Kidney glomerular epithelial cell (primary cell): ENCODE data around the gene TTC39B.

Source experiments
- DNase-seq: peaks from one replicate; lab custom pipeline; 2025; lab: John Stamatoyannopoulos, UW

Gene TTC39B

GRCh38 chr9:15225564-15226126 is 81.4 kb downstream of the TTC39B start:
- DNase-seq: no peak

GRCh38 chr9:15222313-15222712 is 84.7 kb downstream of the TTC39B start:
- DNase-seq: no peak

- no peak for DNase-seq
Measured at GRCh38 chr9:15221746-15222145, 85.3 kb downstream of the TTC39B start.

DNA sequence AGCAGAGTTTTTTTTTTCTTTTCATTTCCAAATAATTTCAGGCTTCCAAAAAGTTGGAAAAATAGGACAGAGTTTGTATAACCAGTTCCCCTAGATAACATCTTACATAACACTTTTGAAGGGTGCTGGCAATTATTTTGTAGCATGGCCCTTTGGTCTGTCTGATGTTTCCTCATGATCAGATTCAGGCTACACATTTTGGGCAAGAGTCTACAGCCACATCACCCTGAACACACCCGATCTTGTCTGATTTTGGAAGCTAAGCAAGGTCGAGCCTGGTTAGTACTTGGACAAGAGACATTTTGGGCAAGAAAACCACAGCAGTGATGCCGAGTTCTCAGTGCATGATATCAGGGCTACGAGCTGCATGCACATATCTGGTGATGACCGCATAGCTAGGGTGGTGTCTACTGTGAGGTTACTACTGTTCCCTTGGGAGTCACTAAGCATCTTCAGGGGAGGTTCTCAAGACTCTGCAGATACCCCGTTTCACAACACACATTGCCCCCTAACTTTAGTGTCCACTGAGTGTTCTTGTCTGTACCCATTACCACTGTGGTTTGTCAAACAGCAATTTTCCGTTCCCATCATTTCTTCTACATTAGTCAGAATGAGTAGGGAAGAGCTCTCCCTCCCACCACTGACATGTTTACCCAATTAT is 86.2 kb downstream of the TTC39B start:
- no peak for DNase-seq

- peak; percentile 18 for DNase-seq
Measured at GRCh38 chr9:15219546-15219945, 87.5 kb downstream of the TTC39B start.

GRCh38 chr9:15218994-15219393 is 88.0 kb downstream of the TTC39B start:
- peak; percentile 12 for DNase-seq

DNA sequence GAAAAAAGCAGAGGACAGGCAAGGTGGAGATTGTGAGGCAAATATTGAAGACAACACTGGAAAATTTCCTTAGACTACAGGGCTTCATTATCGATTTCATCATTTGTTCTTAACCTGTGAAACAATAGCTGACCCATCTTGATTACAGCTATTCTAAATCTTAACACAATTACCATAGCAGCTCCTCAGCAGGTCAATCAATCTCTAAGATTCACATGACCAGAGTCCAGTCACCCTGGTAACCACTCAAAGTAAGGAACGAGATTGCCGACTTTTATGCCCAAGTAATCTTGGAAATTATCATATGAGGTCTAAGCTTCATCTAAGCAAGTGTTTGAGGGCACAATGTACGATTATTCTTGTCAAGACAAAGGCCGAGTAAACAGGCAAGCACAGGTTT is 93.8 kb downstream of the TTC39B start:
- DNase-seq: no peak

DNA sequence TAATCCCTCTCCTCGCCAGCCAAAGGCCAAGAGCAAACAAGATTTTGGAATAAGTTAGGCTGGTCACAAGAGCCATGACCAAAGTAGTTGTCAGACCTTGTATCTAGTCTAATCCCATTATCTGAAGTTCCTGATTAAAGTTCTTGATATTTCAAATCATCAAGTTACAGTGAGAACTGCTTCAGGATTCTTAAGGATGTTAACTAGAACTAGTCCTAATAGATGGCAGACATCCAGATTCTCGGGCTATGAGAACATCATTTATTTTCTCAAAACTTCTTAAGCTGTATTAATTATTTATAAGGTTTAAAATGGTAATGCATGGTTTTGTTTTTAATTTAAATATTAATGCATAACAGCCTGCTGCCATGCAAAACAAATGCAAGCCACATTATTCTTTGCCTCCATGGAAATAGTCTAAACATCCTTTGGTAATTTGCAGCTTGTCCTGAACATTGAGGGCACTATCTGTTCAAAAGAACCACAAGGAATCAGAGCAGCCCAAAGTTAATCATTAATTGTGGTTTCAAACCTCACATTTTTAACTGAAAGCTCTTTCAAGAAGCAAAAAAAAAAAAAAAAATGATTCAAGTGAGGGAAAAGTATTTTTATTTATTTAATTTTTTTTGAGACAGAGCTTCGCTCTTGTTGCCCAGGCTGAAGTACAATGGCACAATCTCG is 95.1 kb downstream of the TTC39B start:
- peak; percentile 92 for DNase-seq

DNA sequence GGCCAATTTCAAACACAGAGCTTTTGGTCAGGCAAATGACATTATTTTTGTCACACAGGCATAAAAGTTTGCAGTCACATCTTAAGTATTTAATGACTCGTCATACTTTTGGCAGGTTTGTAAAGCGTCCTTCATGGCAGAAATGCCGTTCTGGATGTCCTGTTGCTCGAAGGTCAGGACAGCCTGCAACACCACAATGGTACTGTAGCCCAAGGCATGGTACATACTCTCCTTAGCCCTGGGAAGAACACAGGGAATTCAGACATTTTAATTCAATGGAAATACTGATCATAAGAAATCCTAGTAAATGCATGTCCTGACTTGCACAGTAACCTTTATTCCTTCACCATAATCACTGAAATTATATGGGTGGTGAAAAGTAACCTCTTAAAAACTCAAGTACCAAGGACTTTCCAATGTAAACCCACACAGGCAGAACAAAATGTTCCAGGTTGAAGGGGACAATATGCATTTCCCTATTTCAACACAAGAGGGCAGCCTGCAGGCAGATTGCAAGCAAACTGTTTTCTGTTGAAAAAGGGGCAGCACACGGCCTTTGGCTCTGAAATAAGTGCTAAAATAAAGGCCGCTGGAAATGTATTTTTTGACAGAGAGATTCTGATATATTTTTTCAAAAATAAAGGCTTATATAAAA is 95.7 kb downstream of the TTC39B start:
- DNase-seq: peak; percentile 84

DNA sequence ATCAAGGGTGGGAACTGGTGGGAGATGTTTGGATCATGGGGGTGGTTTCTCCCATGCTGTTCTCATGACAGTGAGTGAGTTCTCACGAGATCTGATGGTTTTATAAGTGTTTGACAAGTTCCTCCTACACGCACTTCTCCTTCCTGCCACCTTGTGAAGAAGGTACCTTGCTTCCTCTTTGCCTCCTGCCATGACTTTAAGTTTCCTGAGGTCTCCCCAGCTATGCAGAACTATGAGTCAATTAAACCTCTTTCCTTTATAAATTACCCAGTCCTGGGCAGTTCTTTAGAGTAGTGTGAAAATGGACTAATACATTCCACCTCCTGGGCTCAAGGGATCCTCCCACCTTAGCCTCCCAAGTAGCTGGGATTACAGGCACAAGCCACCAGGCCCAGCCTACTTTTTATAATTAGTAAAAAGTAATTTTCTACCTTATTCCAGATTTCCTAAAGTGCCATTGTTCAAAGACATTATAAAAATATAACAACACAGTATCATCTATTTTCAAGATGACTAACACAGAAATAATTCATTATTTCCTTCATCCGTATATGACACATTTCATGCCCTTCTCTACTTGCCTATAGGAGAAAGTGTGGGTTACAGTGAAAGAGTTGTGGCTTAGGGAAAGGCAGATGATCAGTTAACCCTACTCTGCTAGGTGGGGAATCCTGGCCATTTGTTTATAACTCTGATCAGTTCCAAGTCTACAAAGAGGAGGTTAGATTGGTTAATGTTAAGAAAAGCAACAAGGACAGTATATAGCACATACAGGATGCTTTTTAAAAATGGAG is 99.9 kb downstream of the TTC39B start:
- DNase-seq: no peak

- DNase-seq: no peak
Measured at GRCh38 chr9:15205632-15206420, 101.2 kb downstream of the TTC39B start.

- no peak for DNase-seq
Measured at GRCh38 chr9:15203581-15203980, 103.4 kb downstream of the TTC39B start.

DNA sequence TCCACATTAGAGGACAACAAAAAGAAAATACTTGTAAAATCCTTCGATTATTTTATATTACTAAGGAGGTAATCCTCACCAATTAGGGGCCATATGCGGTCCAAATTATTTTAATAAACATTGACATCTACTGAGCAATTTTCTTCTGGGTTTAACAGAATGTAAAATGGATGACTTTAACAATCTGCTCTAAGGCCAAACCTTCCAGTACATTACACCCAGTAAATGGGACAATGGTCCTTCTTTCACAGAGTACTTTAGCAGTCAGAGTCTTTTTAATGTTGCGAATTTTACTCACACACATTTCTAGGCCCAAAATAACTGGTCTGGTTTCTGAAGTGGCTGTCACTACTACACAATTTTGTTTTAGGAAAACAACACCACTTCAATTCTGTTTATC is 106.9 kb downstream of the TTC39B start:
- DNase-seq: no peak

GRCh38 chr9:15192856-15193255 is 114.2 kb downstream of the TTC39B start:
- no peak for DNase-seq

DNA sequence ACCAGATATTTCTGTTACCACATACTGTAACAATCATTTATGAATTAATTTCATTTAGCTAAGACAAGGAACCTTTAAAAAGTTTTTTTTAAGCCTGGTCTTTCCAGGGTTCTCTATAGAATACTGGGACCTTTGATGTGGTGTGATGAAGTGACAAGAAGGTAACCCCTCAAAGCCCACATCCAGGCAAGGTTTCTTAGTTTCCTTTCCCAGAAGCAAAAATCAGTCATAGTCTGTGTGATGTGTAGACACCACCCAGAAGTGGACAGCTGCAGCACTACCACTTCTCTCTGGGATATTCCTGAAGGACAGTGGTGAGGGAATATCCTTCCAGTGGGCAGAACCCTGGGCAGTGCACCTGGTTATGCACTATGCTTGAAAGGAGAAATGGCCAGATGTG is 115.6 kb downstream of the TTC39B start:
- no peak for DNase-seq

GRCh38 chr9:15189481-15189880 is 117.5 kb downstream of the TTC39B start:
- DNase-seq: no peak

DNA sequence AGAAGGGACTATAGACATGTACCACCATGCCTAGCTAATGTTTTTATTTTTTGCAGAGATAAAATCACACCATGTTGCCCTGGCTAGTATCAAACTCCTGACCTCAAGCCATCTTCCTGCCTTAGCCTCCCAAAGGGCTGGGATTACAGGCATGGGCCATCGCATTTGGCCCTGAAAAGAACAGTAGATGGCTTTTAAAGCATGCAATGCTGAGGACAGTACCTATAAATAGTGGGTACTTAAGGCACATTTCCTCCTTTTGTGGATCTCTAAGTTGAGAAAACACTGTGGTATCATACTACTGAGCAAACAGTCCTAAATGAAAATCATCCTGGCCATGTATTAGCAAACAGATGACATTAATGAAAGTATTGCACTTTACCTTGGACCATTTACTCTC is 119.4 kb downstream of the TTC39B start:
- DNase-seq: no peak

GRCh38 chr9:15182730-15183129 is 124.3 kb downstream of the TTC39B start:
- no peak for DNase-seq

- no peak for DNase-seq
Measured at GRCh38 chr9:15182101-15182551, 124.9 kb downstream of the TTC39B start.

- no peak for DNase-seq
Measured at GRCh38 chr9:15180124-15180523, 126.9 kb downstream of the TTC39B start.

GRCh38 chr9:15178631-15179030 is 128.4 kb downstream of the TTC39B start:
- no peak for DNase-seq
